Germinal center (tissue), 1 donor: Measurements from ENCODE around the gene CENPU.
"Not testable (repeated sequence)": the region's sequence is repeated elsewhere in the genome, so short reads cannot be mapped to it uniquely, and the experiment has no call there.

ENCODE experiments used
- DNase-seq: peaks from one replicate; pipeline ENCODE4 v3.0.0; 2012; ENCODE audit warnings: mixed read lengths, low spot score

CENPU gene

GRCh38 chr4:184733654-184734524 lies at the start of gene CENPU:
Gene CENPU, minus strand, starts transcription at chr4:184734096. Its CDS starts 34 bp downstream, at chr4:184734062.
- peak; percentile 100 for DNase-seq

GRCh38 chr4:184782731-184783373 lies 49.0 kb upstream of the CENPU start:
- DNase-seq: peak; percentile 25

GRCh38 chr4:184779160-184779559 lies 45.3 kb upstream of the CENPU start:
- DNase-seq: not testable (repeated sequence)

GRCh38 chr4:184778325-184778724 lies 44.4 kb upstream of the CENPU start:
- no peak for DNase-seq

GRCh38 chr4:184776821-184777220 lies 42.9 kb upstream of the CENPU start:
- DNase-seq: no peak

- DNase-seq: no peak
Observed at GRCh38 chr4:184775854-184776555, 42.1 kb upstream of the CENPU start.

- DNase-seq: no peak
Observed at GRCh38 chr4:184774152-184774551, 40.3 kb upstream of the CENPU start.

- no peak for DNase-seq
Observed at GRCh38 chr4:184771416-184771815, 37.5 kb upstream of the CENPU start.

GRCh38 chr4:184769141-184769765 lies 35.4 kb upstream of the CENPU start:
- no peak for DNase-seq

- DNase-seq: no peak
Observed at GRCh38 chr4:184768296-184768695, 34.4 kb upstream of the CENPU start.

GRCh38 chr4:184766446-184766845 lies 32.5 kb upstream of the CENPU start:
- no peak for DNase-seq

GRCh38 chr4:184765473-184766340 lies 31.8 kb upstream of the CENPU start:
- no peak for DNase-seq

GRCh38 chr4:184764601-184765000 lies 30.7 kb upstream of the CENPU start:
- DNase-seq: no peak

- no peak for DNase-seq
Observed at GRCh38 chr4:184763150-184763780, 29.4 kb upstream of the CENPU start.

- no peak for DNase-seq
Observed at GRCh38 chr4:184762100-184762499, 28.2 kb upstream of the CENPU start.

GRCh38 chr4:184760681-184761080 lies 26.8 kb upstream of the CENPU start:
- DNase-seq: no peak

GRCh38 chr4:184757810-184758209 lies 23.9 kb upstream of the CENPU start:
- no peak for DNase-seq

- DNase-seq: no peak
Observed at GRCh38 chr4:184756399-184756798, 22.5 kb upstream of the CENPU start.

- DNase-seq: no peak
Observed at GRCh38 chr4:184755278-184755677, 21.4 kb upstream of the CENPU start.

- no peak for DNase-seq
Observed at GRCh38 chr4:184752496-184753275, 18.8 kb upstream of the CENPU start.
